GM18508 (cell line): Measurements from ENCODE around the gene PDE7B.

Experiments
- ATAC-seq: cut with Tn5 transposase; IDR thresholded peaks from one replicate; pipeline ENCODE4 v1.9.1; 2021; ENCODE audit warnings: moderate number of reproducible peaks; ENCODE audit not compliant: insufficient read depth, unreplicated experiment

The PDE7B gene

DNA sequence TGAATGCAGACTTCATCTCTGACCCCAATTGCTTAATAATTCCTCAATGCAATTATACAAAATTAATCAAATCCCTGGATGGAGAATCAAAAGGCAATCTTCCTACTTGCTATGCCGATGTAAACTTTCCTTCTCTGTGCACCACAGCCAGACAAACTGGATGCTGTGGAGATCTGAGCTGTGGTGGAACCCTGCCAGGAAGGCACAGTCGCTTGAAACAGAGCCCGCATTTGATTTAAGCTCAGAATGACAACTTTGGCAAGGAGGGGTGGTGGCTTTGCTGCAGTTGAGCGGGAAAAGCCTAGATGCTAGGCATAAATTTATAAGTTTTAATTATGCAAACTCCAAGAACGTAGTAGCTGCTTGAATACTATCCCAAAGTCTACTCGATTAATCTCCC is 207.8 kb downstream of the PDE7B start:
- no peak for ATAC-seq

DNA sequence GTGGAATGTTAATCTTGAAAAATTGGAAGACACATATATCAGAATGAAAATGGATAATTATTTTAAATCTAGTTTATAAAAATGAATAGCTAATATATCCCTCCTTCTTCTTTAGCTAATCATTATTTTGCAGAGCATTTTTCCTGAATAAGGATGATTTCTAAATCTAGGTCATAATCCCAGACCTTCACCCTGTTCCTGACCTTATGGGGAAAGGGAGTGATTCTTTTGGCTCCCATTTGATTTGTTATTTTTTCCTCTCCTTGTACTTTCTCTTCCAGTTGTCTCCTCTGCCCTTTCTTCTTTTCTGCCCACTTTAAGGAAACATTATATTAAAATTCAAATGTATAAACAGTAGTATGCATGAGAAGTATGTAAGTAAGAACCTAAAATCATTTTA is 208.6 kb downstream of the PDE7B start:
- no peak for ATAC-seq

DNA sequence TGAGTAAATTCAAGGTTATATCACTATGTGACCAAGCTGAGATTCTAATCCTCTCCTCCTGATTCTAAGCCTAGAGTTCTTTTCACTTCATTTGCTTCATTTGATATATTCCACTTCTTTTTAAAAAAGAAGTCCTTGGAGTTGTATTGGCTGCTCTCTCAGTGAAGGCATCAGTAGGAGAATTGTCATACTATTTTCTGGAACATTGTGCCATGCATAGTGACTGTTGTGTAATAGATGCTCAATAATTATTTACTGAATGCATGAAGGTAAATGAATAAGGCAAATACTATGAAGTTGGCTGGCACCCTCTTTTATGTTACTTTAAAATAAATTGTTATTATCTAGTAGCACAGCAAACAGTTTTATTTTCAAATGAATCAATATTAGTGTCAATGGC is 209.3 kb downstream of the PDE7B start:
- ATAC-seq, result no peak

GRCh38 chr6:136061701-136062100 is 210.2 kb downstream of the PDE7B start:
- ATAC-seq, result no peak

DNA sequence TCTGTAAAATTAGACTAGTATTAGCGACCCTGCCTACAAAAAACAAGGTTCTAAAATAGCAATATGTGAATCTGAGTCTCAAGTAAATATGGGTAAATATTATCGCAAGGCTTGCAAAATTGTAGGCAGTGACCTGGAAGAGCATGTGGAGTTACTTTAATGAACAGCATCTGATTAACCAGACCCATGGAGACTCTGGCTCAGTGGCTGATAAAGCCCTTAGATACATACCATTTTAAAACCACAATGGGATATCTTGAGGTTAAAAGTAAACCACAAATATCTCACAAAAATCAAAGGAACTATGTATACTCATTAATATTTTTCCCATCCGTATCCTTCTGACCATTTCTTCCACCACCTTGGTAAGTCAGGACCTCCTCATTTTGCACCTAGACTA is 211.6 kb downstream of the PDE7B start:
- no peak for ATAC-seq

DNA sequence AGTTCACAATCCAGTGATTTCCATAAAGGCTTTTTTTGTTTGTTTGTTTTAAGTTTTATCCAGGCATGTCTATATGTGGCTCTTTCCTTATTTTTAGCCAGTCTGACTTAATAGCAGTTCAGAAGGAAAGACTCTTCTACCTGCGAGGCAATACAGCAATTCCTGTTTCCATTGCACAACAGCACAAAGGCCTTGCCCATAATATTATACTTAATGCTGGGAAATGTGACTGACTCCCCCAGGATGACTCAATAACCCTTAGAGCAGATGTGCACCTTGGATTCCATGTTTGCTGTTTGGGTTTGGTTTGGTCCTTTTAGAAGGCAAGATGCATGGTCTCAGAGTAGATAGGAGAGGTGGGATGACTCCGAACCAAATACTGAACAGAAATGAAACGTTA is 214.5 kb downstream of the PDE7B start:
- ATAC-seq, result no peak

- ATAC-seq, result no peak
These were observed 216.3 kb downstream of the PDE7B start for GRCh38 chr6:136067731-136068341.

DNA sequence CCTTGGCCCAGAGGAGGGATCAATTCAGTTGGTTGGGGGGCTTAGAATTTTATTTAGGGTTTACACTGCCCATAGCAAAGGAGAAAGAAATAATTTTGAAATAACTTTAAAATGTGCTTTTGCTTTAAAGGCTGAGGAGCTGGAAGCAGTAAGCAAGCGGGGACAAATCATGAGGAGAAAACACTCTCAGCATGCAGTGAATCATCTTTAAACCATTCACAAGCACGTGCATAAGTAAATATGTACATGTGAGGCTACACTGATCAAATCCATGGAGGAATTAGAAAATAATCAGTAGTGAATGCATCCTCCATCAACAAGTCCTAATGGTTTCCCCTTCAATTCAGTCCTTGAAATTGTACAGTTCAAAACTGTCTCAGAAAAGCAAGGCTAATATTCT is 217.6 kb downstream of the PDE7B start:
- ATAC-seq, result no peak

DNA sequence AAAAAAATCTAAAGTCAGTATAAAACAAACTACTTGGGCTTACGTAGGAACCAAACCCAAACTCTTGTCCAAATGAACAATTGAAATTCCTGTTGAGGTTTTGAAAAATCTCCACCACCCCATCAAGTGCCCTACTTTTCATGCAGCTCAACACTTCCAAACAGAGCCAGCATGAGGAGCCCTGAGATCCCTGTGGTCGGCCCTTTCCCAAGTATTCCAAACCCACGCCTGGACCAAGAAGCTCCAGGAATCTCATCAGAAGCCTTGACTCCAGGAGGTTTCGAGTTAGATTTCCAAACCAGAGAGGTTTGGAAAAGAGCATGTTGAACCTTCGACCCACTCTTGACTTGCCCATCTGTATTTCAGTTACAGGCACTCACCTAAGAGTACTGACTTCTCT is 219.3 kb downstream of the PDE7B start:
- no peak for ATAC-seq

DNA sequence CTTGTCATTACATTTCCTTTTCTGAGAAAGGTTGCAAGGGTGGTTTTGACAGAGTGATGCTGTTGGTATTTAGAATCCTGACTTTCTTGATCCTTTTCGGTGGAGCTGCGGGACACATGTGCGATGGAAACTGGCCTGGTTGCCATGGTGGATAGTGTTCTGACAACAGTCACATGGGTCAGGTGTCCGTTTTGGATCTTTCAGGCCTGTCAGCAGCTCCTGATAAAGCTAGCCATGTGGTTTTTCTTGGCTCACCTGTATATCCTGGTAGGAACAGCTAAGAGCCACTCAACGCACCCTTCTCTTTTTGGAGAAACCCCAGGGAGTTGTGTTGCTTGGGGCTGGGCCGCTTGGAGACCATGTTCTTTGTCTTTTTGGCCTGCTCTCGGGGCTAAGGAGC is 221.2 kb downstream of the PDE7B start:
- ATAC-seq, result no peak

- ATAC-seq, result no peak
These were observed 221.7 kb downstream of the PDE7B start for GRCh38 chr6:136073216-136073615.

GRCh38 chr6:136076496-136076895 is 225.0 kb downstream of the PDE7B start:
- ATAC-seq, result no peak

DNA sequence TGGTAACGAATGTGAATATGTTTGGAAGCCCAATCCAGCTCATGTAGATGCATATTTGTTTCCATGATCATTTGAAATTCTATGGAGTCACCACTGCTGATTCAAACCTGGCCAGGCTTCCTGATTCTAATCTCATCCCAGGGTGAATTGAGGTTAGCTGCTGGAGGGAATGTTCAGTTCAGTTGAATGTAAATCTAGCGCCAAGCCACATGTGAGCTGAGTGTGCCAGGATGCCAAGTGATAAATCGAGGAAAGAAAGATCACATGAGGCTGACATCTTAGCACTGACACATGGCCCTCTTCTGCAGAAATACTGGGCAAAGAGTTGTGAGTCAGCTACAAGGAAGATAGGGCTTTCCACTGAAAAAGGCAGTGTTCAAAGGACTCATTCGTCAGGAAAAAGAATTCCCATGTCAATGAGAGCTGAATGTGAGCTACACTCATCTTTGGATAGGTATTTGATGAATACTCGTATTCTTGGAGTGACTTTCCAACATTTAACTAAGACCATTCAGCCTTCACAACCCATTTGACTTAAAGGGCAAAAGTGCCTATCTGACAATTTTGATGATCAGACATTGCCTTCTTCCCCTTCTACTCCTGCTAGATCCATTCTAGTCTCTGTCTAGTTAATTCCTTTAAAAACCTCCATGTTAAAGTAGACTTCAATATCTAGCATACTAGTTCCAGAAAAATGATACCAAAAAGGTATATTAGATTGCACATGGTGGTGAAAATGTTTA is 226.5 kb downstream of the PDE7B start:
- no peak for ATAC-seq

DNA sequence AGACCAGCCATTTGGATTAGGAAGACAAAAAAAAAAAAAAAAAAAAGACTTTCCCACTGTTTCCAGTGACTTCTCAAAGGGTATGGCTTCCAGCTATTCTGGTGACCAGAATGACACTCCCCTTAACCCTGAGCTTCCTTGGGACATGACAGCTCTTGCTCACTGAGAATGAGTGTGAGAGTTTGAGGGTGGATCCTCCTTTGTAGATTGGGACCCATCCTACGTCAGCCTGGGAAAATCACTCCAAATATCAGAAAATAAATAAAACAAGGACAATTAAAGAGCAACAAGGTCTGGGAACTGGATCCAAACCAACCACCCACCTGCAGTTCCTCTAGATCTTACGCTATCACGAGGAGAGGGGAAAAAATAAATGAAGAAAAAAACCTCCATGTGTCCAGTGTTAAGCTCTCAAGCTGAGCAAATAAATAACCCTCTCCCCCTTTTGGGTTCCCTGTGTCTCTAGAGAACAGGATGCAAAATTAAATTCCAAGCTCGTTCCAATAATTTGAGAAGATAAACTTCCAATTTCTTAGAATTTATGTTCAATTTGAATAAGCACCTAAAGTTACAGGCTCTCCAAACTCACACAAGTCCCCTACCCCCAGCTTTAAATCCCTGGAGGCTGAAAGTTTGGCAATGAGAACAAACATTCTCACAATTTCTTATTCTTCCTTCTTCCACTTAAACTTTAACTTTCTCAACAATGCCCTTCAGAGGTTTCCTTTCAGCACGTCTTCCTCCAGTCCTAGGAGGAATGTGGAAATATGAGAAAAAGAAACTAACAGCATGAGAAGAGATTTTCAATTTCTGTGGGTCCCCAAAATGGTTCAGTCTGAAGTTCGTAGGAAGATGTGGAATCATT is 228.4 kb downstream of the PDE7B start:
- ATAC-seq, result no peak

GRCh38 chr6:136083540-136083939 is 232.0 kb downstream of the PDE7B start:
- ATAC-seq, result no peak

GRCh38 chr6:136084403-136084802 is 232.9 kb downstream of the PDE7B start:
- no peak for ATAC-seq

- no peak for ATAC-seq
These were observed 234.0 kb downstream of the PDE7B start for GRCh38 chr6:136085370-136086115.

DNA sequence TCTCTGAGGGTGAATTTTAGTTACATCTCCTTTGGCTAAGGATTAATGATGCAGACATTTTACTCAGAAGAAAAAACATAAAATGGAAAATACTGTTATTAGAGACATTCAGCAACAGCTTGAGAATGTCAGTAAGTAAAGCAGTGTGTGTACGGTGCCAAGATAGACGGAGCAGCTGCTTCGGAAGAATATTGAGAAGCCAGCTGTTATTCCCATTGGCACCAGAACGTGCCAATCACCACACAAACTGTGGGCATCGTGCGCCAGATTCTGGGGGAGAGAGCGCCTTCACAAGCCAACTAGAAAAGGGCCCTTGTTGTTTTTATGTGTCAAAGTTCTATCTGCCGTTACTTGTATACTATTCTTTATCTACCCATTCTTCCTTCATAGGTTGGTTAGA is 235.2 kb downstream of the PDE7B start:
- no peak for ATAC-seq

- no peak for ATAC-seq
These were observed 236.5 kb downstream of the PDE7B start for GRCh38 chr6:136087986-136088385.

- ATAC-seq, result no peak
These were observed 237.2 kb downstream of the PDE7B start for GRCh38 chr6:136088693-136089092.

DNA sequence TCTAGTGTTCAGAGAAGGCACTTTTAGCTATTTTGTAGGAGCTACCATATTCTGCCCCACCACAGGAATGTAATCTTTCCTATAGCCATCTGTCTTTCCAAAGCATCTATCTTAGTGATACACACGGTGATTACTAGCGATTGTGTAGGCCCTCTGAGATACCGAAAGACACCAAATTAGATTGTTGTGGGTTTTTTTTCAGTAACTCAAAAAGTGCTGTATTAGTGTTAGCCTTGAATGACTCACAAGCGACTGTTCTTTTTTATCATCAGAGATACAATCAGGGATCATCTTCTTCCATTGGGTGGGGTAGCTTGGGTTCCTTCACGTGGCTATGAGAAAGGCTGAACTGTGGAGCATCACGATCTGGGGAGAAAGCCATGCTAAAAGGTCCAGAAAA is 238.4 kb downstream of the PDE7B start:
- no peak for ATAC-seq
